SK-N-SH (cell line): ENCODE data around the gene HSF4. TPM values are rescaled to one million over a fixed set of nuclear protein-coding genes. Genes with fewer than 3 reads are reported as not detected.

Source experiments
- CTCF ChIA-PET: fragments of 300-600, 350-600 bp; formaldehyde crosslinking; extraction: SDS; loops from one replicate; lab custom pipeline; 2021; lab: Yijun Ruan, JAX
- POLR2A ChIA-PET: fragments of 350-600 bp; sonication (Branson Sonifier 250); formaldehyde crosslinking; extraction: SDS; loops from one replicate; lab custom pipeline; 2020; ENCODE audit warnings: antibody characterized with exemption, inconsistent platforms; lab: Yijun Ruan, JAX
- DNase-seq: peaks from one replicate; pipeline ENCODE4 v3.0.0; 2012
- H2AFZ ChIP-seq: fragments of 200-600 bp; sonication (generic); 2 replicates; pipeline ENCODE4 v1.8.1; 2016; ENCODE audit warnings: antibody characterized with exemption, mild to moderate bottlenecking, low read depth
- H3F3A ChIP-seq: fragments of 200-600 bp; sonication (generic); replicated peaks from 2 replicates; pipeline ENCODE3; 2016; ENCODE audit warnings: antibody characterized with exemption, mild to moderate bottlenecking; ENCODE audit not compliant: insufficient read depth
- H3K27ac ChIP-seq, 2 experiments: fragments of 200-500 bp in 1 of 2; fragments of 200-600 bp in 1 of 2; sonication (Bioruptor generic) in 1 of 2; sonication (generic), shearing (Covaris generic) in 1 of 2; 2 replicates each; pipeline versions ENCODE4 v1.5.1 to v1.6.1; 2014 to 2016; ENCODE audit warnings: low read depth in 2 of 2, inconsistent platforms in 1 of 2, low read length in 1 of 2, mild to moderate bottlenecking in 1 of 2, mixed read lengths in 1 of 2
- H3K27me3 ChIP-seq: fragments of 200-600 bp; sonication (generic), shearing (Covaris generic); 2 replicates; pipeline ENCODE4 v1.6.1; 2016; ENCODE audit warnings: mixed run types; ENCODE audit not compliant: insufficient read depth
- H3K36me3 ChIP-seq, 2 experiments: fragments of 200-500 bp in 1 of 2; fragments of 200-600 bp in 1 of 2; sonication (Bioruptor generic) in 1 of 2; sonication (generic) in 1 of 2; replicated peaks in 1 of 2; 2 replicates each; pipeline versions ENCODE3 to v1.5.1; 2014 to 2016; ENCODE audit warnings: low read length in 1 of 2, mild to moderate bottlenecking in 1 of 2; ENCODE audit not compliant: insufficient read depth in 2 of 2, control insufficient read depth in 1 of 2
- H3K4me1 ChIP-seq, 2 experiments: fragments of 200-500 bp in 1 of 2; fragments of 200-600 bp in 1 of 2; sonication (Bioruptor generic) in 1 of 2; sonication (generic), shearing (Covaris generic) in 1 of 2; 2 replicates each; pipeline versions ENCODE4 v1.5.1 to v1.6.1; 2014 to 2016; ENCODE audit warnings: low read depth in 1 of 2, low read length in 1 of 2, mixed run types in 1 of 2; ENCODE audit not compliant: insufficient read depth in 2 of 2, control insufficient read depth in 1 of 2
- H3K4me2 ChIP-seq: fragments of 200-600 bp; sonication (generic), shearing (Covaris generic); 2 replicates; pipeline ENCODE4 v1.6.1; 2017; ENCODE audit warnings: mixed run types
- H3K4me3 ChIP-seq, 2 experiments: fragments of 200-500 bp in 1 of 2; fragments of 200-600 bp in 1 of 2; sonication (Bioruptor generic) in 1 of 2; sonication (generic), shearing (Covaris generic) in 1 of 2; 2 replicates each; pipeline versions ENCODE4 v1.5.1 to v1.8.1; 2014 to 2016; ENCODE audit warnings: low read depth in 2 of 2, inconsistent platforms in 1 of 2, low read length in 1 of 2, mild to moderate bottlenecking in 1 of 2, mixed read lengths in 1 of 2, moderate library complexity in 1 of 2
- H3K79me2 ChIP-seq: fragments of 200-600 bp; sonication (generic); 2 replicates; pipeline ENCODE4 v1.8.1; 2017; ENCODE audit warnings: mild to moderate bottlenecking; ENCODE audit not compliant: insufficient read depth
- H3K9ac ChIP-seq: fragments of 200-600 bp; sonication (generic); 2 replicates; pipeline ENCODE4 v1.6.1; 2017; ENCODE audit warnings: mixed run types
- H3K9me2 ChIP-seq: fragments of 200-600 bp; sonication (generic); 2 replicates; pipeline ENCODE4 v1.6.1; 2017; ENCODE audit warnings: mixed run types
- H3K9me3 ChIP-seq: fragments of 200-600 bp; sonication (generic); 2 replicates; pipeline ENCODE4 v1.6.1; 2017; ENCODE audit warnings: mixed run types, mild to moderate bottlenecking, moderate library complexity
- H4K20me1 ChIP-seq: fragments of 200-600 bp; sonication (generic); 2 replicates; pipeline ENCODE4 v1.6.1; 2017; ENCODE audit warnings: mild to moderate bottlenecking, mixed run types; ENCODE audit not compliant: insufficient read depth
- ELF1 ChIP-seq: IDR thresholded peaks from 2 replicates; pipeline ENCODE4 v1.4.0; 2012
- GATA2 ChIP-seq: sonication (generic); formaldehyde crosslinking; IDR thresholded peaks from 2 replicates; pipeline ENCODE4 v1.5.0; 2020; ENCODE audit warnings: mild to moderate bottlenecking, missing genetic modification reagents
- MXI1 ChIP-seq: IDR thresholded peaks from 2 replicates; pipeline ENCODE4 v1.6.1; 2012; ENCODE audit warnings: mild to moderate bottlenecking, low read depth, low read length, improper control_type of control experiment
- NFIC ChIP-seq: IDR thresholded peaks from 2 replicates; pipeline ENCODE4 v1.4.0; 2012; ENCODE audit warnings: borderline replicate concordance
- POLR2AphosphoS5 ChIP-seq: IDR thresholded peaks from 2 replicates; pipeline ENCODE4 v1.6.1; 2012; ENCODE audit warnings: low read depth, low read length
- RXRA ChIP-seq: IDR thresholded peaks from 2 replicates; pipeline ENCODE4 v1.4.0; 2012; ENCODE audit warnings: low read depth, mild to moderate bottlenecking, borderline replicate concordance
- SIN3A ChIP-seq: IDR thresholded peaks from 2 replicates; pipeline ENCODE4 v1.6.1; 2012; ENCODE audit warnings: low read depth, mild to moderate bottlenecking, low read length, moderate library complexity, borderline replicate concordance
- TAF1 ChIP-seq: IDR thresholded peaks from 2 replicates; pipeline ENCODE4 v1.6.1; 2012; ENCODE audit warnings: low read depth, mild to moderate bottlenecking, low read length, moderate library complexity, borderline replicate concordance
- TCF12 ChIP-seq: IDR thresholded peaks from 2 replicates; pipeline ENCODE4 v1.4.0; 2012
- WGBS: methylation state at CpG from one replicate; pipeline ENCODE4 v1.1.6; 2017; ENCODE audit warnings: low lambda C conversion rate; 5-methylcytosine and 5-hydroxymethylcytosine counted together
- polyA plus RNA-seq, 3 experiments: library from polyadenylated mRNA; depleted of rRNA; stranded (reverse); fragments of >200 nt; gene quantifications; 2 replicates each; pipeline ENCODE4 v1.2.3, GENCODE V29; 2012
- TF ChIP-seq, protein P1 (sequence below): IDR thresholded peaks from 2 replicates; pipeline ENCODE4 v1.4.0; 2012; ENCODE audit warnings: low read depth, borderline replicate concordance
- TF ChIP-seq, protein P2 (sequence below): IDR thresholded peaks from 2 replicates; pipeline ENCODE4; 2012
- TF ChIP-seq, protein P3 (sequence below): fragments of 150-350 bp; IDR thresholded peaks from 2 replicates; pipeline ENCODE4 v1.6.1; 2017; ENCODE audit warnings: antibody characterized with exemption, low read length, low read depth, borderline replicate concordance
- TF ChIP-seq, protein P4 (sequence below): IDR thresholded peaks from 2 replicates; pipeline ENCODE4 v1.4.0; 2012; ENCODE audit warnings: low read depth, borderline replicate concordance

Gene HSF4
- polyA plus RNA-seq, 1 of the 3 experiments (the other 2 are of a cell fraction), result 33.4 TPM

DNA sequence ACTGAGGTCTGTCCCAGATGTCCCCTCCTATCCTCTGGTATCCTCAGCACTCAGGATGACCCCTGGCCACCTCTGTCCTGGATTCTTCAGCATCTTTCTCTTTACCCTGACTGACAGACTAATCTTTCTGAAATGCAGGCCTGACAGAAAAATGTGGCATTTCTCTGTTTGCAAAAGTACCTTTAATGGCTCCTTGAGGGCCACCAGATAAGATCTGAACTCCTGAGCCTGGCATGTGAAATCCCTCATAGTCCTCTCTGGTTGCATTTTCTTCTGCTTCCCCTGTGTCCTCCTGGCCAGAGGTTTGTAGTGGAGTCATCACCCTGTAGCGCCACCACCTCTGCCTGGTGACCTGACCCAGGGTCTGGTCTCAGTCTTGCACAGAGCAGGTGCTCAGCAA lies 32.3 kb downstream of the HSF4 start:
- POLR2A ChIA-PET, result interaction anchor here (1.7 kb wide), 2 partner anchors 10 to 12 kb away, joined by 7 to 8 read pairs; no protein-coding TSS in a partner anchor
- H3K9me2 ChIP-seq, result no peaks in the 10 kb centered on the region
- 100% methylated on average over 1 of the region's 1 CpG for WGBS
- no peak overlapping the region for H3K4me3 ChIP-seq
- H2AFZ ChIP-seq, result no peak overlapping the region
- TF ChIP-seq, protein P1, sequence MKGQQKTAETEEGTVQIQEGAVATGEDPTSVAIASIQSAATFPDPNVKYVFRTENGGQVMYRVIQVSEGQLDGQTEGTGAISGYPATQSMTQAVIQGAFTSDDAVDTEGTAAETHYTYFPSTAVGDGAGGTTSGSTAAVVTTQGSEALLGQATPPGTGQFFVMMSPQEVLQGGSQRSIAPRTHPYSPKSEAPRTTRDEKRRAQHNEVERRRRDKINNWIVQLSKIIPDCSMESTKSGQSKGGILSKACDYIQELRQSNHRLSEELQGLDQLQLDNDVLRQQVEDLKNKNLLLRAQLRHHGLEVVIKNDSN, result no peak
- TF ChIP-seq MXI1 (no peak), GATA2 (CRISPR knock-in tag) (no peak), RXRA (no peak), ELF1 (no peak), NFIC (no peak), POLR2AphosphoS5 (no peak), TCF12 (no peak), SIN3A (no peak), TAF1 (no peak)
- TF ChIP-seq, protein P2, sequence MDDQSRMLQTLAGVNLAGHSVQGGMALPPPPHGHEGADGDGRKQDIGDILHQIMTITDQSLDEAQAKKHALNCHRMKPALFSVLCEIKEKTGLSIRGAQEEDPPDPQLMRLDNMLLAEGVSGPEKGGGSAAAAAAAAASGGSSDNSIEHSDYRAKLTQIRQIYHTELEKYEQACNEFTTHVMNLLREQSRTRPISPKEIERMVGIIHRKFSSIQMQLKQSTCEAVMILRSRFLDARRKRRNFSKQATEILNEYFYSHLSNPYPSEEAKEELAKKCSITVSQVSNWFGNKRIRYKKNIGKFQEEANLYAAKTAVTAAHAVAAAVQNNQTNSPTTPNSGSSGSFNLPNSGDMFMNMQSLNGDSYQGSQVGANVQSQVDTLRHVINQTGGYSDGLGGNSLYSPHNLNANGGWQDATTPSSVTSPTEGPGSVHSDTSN, result no peak
- TF ChIP-seq, protein P3, sequence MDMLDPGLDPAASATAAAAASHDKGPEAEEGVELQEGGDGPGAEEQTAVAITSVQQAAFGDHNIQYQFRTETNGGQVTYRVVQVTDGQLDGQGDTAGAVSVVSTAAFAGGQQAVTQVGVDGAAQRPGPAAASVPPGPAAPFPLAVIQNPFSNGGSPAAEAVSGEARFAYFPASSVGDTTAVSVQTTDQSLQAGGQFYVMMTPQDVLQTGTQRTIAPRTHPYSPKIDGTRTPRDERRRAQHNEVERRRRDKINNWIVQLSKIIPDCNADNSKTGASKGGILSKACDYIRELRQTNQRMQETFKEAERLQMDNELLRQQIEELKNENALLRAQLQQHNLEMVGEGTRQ, result no peak
- TF ChIP-seq, protein P4, sequence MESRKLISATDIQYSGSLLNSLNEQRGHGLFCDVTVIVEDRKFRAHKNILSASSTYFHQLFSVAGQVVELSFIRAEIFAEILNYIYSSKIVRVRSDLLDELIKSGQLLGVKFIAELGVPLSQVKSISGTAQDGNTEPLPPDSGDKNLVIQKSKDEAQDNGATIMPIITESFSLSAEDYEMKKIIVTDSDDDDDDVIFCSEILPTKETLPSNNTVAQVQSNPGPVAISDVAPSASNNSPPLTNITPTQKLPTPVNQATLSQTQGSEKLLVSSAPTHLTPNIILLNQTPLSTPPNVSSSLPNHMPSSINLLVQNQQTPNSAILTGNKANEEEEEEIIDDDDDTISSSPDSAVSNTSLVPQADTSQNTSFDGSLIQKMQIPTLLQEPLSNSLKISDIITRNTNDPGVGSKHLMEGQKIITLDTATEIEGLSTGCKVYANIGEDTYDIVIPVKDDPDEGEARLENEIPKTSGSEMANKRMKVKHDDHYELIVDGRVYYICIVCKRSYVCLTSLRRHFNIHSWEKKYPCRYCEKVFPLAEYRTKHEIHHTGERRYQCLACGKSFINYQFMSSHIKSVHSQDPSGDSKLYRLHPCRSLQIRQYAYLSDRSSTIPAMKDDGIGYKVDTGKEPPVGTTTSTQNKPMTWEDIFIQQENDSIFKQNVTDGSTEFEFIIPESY, result no peak
- TF ChIP-seq, all 33 proteins: peak for 0
- peaks cover 8 to 20% of the 10 kb centered on the region in 2 experiments; a peak in 3 of 4 replicates for H3K4me1 ChIP-seq
- no peaks in the 10 kb centered on the region for H3K27me3 ChIP-seq
- no peak overlapping the region for H3K4me2 ChIP-seq
- H4K20me1 ChIP-seq, result peaks cover 21% of the 10 kb centered on the region
- H3K9ac ChIP-seq, result no peak overlapping the region
- H3K27ac ChIP-seq, result no peak overlapping the region
- peaks cover 34 to 75% of the 10 kb centered on the region in 2 experiments for H3K36me3 ChIP-seq
- CTCF ChIA-PET, result interaction anchor here (1.2 to 1.9 kb wide), 5 partner anchors 12 to 243 kb away, joined by 3 to 7 read pairs (median 6); partner anchors contain the start of gene TMEM208
- peaks cover 48% of the 10 kb centered on the region for H3K79me2 ChIP-seq
- no peaks in the 10 kb centered on the region for H3K9me3 ChIP-seq
- H3F3A ChIP-seq, result peaks cover 31% of the 10 kb centered on the region
- DNase-seq, result no peak
